HG03520 (cell line): Measurements from ENCODE around the gene IVD.

Experiments
- ATAC-seq: cut with Tn5 transposase; IDR thresholded peaks from one replicate; pipeline ENCODE4 v1.9.1; 2021; ENCODE audit warnings: mild to moderate bottlenecking, moderate library complexity; ENCODE audit not compliant: unreplicated experiment

IVD gene

DNA sequence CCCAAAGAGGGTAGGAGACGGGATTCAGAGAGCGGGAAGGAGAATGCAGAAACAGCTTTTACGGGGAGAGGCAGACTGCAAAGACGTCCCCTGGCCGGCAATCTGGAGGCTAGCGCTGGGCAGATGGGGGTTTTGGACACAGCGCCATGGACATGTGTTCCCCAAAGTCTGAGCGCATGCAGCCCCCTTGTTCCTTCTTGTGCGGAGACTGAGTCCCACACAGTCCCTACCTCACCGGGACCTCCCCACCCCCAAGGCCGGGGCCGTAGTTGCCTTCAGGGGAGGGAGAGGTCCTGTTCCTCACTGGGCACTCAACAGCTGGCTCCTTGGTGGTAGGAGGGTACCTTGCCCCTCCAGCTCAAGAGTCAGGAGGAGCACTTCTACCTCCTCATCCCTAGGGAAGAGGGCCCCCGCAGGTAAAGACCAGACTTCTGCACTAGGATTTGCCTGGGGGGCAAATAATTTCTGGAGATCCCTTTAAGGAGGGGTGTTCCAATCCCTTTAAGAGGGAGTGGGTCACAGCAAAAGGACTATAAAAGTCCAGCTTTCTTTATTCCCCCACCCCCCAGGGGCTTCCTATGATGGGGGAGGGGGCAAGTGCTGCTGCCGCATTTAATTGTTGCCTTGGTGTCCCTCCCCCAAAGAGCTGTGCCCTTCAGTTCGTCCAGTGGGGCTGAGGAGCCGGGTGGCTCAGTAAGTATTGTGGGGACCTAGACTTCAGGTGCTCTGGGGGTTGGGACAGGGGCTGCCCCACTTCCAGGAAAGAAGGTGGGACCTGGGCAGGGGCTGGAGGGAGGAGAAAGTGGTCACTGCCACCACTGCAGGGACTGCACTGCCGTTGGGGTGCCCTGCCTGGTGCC lies 31.5 kb downstream of the IVD start:
- no peak for ATAC-seq

DNA sequence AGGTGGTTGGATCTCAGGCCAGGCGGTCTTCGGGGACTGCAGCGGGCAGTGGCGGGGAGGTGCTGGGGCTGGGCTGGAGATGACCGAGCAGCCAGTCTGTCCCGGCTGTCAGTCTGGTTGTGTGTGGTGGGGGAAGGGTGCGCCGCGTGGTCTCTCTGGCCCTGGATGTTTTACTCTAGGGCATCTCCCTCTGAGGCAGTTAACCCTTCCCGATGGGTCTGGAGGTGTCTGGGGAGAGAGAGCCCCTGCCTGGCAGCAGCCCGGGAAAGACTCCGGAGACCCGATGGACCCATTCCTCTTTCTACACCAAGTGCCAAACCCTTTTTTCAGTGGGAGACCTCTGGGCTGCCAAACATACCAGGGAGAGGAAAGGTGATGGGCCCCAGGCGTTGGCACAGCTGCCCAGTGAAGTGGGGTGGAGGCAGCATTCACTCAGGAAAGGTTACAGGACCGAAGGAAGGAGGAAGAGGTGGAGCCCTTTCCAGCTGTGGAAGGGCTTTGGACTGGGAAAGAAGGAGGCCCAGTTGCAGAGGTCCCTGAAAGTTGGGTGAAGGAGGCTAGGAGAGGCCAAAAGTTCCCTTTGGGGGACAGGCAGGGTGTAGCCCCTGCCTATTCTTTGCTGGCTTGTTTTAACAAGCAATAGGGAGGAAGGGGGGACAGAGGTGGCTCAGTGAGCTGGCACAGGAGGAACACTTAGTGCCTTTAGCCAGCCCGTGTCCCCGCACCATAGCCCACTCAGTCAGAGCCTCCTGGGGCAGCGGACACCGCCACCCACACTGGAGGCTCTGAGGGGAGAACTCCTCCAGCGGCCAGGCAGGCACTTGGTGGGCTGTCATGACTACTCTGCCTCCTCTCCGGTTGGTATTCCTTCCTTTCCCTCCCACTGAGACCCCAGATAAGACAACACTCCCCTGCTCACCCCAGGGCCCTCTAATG lies 32.4 kb downstream of the IVD start:
- no peak for ATAC-seq

DNA sequence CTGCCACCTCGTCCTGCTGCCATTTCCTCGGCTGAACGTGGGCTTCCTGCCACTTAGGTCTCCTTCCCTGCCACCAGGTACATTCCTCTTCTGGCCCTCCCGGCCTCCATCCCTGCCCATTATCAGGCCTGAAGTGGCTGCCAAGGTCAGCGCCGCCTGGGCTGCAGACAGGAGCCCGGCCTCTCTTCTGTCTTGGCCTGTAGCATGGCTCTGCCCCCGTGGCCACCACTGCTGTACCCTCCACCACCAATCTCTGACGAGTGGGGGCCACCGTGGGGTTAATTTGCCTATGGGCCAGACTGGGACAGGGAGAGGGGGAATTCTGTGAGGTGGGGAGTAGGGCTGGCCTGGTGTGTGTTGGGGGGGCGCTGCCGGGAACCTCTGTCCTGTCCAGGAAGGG lies 33.1 kb downstream of the IVD start:
- no peak for ATAC-seq

DNA sequence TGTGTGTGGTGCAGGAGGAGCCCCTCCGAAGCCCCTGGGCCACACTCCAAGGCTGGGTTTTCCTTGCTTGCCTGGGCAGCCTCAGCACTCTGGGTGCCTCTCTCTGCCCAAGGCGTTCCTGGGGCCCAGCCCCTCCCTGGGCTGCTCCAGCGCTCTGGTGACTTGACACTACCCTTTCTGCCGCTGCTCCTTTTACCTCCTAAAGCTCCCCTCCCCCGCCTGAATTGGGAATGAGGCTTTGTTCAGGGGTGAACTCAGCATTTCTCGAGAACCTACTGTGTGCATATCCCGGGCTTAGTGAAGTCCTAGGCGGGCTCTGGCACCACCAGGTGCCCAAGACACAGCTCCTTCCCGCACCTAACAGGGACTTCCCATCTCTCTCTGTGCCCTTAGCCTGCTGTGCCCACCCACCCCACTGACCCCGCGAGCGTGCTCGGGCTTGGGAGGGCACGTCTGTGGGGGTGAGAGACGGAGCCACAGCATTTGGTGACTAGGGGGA lies 33.9 kb downstream of the IVD start:
- no peak for ATAC-seq

DNA sequence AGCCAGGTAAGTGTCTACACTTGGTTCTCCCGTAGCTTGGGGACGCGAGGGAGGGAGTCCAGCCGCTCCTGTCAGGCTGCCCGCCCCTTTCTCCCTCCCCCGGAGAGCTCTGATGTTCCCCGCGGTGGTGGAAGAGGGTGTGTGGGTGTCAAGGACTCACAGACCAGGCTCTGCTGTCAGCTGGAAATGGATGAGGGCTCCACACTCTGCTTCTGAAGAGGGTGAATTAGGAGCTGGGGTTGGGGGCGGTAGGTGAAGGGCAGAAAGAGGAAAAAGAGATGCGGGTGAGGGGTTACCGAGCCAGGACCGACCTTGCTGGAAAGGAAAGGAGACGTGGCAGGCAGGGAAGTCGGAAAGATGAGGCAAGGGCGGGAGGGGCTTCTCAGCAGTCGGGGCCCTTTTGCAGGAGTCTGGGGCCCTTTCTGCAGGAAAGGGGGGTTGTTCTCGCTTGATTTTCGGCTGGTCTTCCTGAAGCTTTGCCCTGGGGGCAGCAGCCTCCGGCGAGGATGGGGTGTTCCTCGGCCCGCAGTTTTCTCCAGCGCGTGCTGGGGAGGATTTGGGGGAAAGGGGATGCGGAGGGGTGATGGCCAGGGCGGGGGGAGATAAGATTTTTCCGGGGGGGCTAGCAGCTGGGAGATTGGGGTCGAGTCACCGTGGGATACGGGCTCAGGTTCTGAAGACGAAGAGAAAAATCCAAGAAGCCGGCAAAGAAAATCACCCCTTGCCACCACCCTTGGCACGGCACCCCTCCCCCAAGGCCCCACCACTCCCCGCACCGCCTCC lies 34.6 kb downstream of the IVD start:
- ATAC-seq, result no peak

DNA sequence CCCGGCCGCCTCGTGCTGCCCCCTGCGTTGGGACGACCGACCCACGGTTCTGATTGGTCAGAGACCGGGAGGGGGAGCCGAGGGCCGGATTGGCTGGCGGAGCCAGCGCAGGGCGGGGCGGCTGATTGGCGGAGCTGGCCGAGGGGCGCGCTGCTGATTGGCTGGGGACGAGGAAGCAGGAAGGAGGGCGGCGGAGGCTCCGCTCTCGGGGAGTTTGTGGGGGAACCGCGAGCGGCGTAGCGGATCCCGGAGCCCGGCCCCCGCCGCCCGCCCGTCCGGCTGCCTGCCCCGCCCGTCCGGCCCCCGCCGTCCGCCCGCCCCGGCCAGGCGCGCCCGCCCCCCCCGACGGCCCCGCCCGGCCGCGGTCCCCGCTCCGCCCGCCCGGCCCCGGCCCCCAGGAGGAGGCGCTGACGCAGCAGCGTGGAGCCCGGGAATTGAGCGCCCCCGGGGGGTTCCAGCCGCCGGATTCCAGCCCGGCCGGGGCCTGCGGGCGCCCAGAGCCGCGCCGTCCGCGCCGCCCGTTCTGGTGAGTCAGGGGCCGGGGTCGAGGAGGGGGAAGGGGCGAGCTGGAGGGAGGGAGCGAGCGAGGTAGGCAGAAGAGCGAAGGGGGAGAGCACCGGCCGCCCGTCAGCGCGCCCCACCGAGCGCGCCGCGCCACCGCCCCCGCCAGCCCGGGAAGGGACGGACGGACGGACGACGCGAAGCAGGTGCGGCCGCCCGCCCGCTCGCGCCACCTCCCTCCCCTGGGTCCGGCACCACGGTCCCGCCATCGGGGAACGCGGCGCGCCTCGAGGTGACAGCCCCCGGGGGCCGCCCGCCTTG lies 35.4 kb downstream of the IVD start, which contains the start of gene BAHD1:
TSS of gene BAHD1 (plus strand) at position 211 of the 822 bp plus-strand sequence. CDS start 17,512 bp downstream, outside the sequence.
- ATAC-seq, result peak; percentile 82

DNA sequence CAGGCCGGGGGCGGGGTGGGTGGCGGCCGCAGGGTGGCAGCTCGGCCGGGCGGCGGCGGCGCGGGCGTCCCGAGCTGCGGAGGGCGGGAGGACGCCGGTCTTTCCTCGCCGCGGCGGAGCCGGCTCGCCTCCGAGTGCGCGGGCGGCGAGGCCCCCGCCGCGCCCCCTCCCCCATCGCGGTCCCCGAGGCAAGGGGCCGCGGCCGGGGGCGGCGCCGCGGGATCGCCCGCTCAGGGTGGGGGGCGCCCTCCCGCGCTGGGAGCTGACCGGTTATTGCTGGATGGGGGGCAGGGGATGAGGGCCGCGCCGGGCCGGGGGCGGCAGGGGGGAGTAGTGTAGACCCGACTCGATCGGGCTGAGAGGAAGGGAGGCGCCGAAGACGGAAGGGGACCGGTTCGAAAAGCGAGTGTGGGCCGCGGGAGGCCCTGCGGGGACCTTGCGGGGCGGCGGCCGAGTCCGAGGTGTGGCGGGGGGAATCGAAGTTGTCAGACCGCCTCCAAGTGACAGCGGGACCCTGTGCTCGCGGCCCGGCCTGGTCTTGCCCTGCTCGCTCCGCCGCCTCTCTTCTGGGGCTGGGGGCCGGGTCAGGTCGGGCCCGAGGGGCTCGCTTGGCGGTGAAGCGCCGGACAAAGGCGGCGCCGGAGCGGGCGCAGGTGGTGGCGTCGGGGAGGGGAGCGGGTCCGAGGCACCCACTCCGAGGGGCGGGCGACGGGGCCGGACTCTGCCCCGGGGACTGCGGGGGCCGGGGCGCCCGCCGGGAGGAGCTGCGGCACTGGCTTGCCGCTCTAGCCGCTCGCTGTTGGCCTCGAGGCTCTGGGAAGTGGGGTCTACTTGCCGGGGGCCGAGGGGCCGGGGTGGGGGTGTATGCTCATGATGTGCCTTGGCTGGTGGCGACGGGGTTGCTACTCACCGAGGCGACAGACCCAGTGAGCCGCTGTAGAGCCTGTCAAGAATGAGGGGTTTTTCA lies 36.3 kb downstream of the IVD start:
- no peak for ATAC-seq

DNA sequence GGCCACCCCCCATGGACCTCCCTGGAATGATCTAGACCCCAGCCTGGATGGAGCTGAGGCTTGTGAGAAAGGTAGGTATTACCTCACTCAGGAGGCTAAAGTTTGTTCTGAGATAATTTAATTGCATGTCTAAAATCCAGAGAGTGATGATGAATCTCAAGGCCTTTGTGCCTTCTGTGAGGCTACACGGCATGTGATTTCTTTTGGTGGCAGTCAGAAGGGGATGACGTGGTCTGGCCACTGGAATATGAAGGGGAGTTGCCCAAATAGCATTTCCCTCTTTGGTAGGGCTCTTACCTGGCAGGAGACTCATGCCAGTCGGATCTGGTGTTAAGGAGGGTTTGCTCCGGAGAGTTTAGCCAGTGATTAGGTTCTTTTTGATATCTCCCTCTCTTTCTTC lies 37.7 kb downstream of the IVD start:
- ATAC-seq, result no peak

DNA sequence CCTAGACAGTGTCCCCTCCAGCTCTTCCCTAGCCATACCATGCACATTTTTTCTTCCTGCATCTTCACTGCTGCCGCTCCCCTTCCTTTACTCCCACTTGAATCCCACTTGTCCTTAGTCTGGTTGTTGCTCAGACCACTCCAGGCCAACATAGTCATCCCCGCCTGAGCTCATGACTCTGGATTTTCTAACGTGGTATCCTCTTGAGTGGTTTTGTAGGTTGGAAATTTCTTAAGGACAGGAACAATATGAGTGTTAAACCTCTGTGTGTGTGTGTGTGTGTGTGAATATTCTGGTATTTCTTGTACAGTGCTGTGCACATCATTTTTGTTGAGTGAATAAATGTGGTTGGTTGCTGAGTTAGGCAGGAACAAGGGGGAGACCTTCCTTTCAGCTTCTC lies 38.3 kb downstream of the IVD start:
- ATAC-seq, result no peak

DNA sequence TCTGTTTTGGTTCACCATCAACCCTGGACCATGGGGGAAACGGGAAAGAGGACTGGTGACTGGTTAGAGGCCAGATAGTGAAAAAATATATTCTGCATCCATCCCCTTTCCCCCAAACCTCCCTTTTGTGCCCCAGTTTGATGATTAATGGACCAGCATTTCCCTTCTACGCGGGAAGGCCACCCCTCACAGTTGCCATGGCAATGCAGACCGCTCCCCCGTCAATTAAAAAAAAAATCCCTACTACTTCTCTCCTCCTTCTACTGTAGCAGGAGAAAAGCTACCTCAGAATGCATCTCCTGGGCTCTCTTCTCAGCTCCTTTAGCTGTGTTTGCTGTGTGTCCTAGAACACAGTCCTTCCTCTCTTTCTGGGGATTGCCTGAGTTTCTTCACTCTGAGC lies 39.1 kb downstream of the IVD start:
- no peak for ATAC-seq

DNA sequence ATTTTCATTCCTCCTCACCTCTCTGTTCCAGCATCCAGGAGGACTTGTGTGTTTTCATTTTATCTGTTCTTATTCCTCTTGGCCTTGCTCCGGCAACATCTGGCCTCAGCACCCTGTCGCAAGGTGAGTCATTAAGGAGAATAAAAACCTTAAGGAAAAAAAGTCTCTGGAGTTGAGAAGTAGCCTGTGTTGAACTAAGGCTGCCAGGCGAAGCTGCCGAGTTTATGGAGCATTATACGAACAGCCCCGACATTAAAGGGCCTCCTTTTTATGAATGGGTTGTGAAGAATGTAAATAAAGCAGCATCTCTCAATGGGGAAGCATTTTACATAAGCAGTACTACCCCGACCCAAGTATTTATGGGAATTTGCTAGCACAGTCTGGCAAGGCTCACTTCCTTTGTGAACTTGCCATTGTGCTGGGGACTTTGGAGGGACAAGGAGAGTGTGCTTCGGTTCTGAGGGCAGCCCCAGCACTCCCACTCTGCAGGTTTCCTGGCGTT lies 39.9 kb downstream of the IVD start:
- ATAC-seq, result no peak

DNA sequence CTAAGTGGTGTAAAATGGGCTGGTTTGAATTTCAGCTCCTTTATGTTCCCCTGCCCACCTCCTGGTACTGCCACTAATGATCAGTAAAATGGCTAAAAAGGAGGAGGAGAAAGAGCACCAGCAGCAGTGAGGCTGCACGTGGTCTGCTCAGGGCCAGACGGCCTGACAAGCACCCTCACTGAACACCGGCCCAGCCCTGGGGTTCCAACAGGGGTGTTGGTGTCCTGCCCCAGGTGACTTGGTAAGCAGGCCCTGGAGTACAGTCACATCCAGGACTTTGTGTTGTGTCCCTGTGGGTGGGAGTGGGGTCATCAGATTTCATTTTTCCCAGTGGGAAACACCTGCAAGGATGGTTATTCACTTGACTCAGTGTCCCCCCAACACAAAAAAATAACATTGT lies 40.5 kb downstream of the IVD start:
- no peak for ATAC-seq

DNA sequence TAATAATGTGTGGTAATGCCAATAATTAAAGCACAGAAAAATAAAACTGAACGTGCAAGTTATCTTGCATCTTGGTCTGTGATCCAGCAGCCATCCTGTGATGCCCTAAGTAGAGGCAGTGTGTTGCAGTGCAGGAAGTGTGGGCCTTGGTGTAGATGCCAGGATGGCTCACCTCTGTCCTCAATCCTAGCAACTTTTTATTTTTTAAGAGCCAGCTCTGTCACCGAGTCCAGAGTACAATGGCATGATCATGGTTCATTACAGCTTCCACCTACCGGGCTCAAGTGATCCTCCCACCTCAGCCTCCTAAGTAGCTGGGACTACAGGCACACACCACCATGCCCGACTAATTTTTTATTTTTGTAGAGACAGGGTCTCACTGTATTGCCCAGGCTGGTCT lies 42.8 kb downstream of the IVD start:
- ATAC-seq, result no peak

DNA sequence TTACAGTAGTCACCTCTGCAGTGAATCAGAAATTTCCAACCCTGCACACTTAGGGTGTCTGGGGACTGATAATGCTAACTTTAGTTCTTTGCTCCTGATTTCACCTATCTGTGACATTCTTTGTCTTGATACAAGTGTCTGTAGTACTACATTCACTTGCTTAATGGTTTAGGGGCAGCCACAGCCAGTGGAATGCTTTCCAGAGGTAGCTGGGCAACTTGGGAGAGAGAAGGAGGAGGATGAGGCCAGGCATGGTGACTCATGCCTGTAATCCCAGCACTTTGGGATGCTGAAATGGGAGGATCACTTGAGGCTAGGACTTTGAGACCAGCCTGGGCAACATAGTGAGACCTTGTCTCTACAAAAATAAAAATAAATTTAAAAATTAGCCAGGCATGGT lies 43.7 kb downstream of the IVD start:
- no peak for ATAC-seq

DNA sequence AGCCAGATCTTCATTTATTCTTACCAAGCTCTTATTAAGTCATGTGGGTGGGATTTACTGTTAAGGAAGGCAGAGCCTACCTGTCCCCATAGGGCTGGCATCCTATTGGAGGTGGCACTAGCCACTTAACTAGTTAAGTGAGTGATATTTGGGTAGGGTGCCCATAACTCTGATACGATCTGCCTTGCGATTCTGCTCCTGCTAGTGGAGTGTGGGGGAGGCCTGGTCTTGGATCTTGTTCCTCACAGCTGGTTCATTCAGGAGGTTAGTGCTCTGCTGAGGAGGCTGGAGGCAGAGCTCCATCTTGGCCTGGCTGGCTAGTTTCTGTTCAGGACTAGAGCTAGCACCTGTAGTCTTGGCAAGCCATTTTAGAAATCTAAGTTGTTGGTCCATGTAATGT lies 44.5 kb downstream of the IVD start:
- no peak for ATAC-seq

DNA sequence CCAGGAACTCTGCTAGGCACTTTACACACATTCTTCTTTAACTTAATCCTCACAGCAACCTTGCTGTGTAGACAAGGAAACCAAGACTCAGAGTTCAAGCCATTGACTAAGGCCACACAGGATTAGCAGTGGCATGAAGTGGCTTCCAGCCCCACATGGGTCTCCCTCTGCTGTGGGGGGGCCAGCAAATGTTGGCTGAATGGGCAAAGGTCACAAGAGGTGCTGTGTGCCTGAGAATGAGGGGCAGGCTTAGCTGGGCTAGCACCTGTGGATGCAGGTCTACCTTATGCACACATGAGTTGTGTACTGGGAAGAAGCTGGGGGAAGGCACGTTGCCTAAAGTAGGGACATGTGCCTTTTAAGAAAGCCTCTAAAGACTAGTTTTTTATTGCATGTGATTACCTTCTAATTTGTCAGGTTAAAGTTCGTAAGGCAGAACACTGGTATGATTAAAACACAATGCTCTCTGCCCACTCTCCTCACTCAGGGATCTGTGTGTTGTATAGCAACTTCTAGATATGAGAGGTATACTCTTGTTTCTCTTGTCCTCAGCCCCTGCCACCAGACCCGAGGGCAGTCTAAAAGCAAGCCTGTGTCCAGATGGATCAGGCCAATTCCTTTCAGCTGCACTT lies 46.0 kb downstream of the IVD start:
- ATAC-seq, result no peak

DNA sequence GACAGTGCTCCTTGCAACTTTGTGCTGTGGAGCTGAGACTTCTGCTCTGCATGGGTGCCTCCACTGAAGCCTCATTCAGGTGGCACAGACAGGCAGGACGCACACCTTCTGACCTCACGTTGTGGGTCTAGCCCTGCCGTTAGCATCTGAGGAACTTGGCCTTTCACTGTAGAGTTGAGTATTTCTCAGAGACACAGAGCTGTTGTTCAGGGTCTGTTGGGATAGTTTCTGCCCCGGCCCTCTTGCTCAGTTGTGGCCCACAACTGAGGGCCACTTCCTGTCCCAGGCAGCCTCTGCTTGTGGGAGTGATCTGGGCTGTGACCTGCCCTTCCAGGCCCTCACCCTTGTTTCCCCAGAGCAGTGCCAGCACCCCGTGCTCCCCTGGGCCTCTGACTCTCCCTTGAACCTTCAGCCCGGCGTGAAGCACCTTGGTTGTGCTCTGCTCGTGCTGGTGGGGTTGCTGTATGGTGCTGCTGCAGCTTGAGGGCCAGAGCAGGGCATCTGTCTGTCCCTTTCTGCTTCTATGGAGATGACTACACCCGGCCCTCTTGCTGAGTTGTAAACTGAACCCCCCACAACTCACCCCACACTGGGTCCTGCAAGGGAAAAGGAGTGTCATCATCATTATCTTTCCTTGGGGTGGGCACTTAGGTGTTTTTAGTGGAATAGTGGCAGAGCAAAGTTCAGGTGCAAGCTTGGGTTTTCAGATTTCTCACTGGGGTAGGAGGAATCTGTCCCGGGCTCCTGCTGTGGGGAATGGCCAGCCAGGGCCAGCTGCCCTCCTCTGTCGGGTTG lies 46.9 kb downstream of the IVD start:
- no peak for ATAC-seq
